H1 (cell line): ENCODE results near the gene DESI1.

Experiments used
- CREB1 ChIP-seq: IDR thresholded peaks from 2 replicates; pipeline ENCODE4 v1.6.1; 2012; ENCODE audit warnings: inconsistent platforms
- CTCF ChIP-seq, 3 experiments: IDR thresholded peaks; 1 replicate in 2 of 3; 2 replicates in 1 of 3; pipeline versions ENCODE4 v1.5.1 to v1.6.1; 2011; ENCODE audit warnings: low read length in 3 of 3, mild to moderate bottlenecking in 3 of 3, inconsistent platforms in 2 of 3, low read depth in 1 of 3, moderate library complexity in 1 of 3; ENCODE audit not compliant: insufficient read depth in 1 of 3; ENCODE audit errors: control extremely low read depth in 1 of 3
- KDM5A ChIP-seq: fragments of 200-600 bp; IDR thresholded peaks from 2 replicates; pipeline ENCODE4 v1.7.1; 2012; ENCODE audit warnings: mild to moderate bottlenecking, low read length, inconsistent platforms, mixed read lengths
- POLR2A ChIP-seq, 2 experiments: IDR thresholded peaks; 1 replicate in 1 of 2; 2 replicates in 1 of 2; pipeline ENCODE4 v1.6.1; 2011; ENCODE audit warnings: low read depth in 2 of 2, low read length in 2 of 2, mild to moderate bottlenecking in 2 of 2; ENCODE audit errors: control extremely low read depth in 1 of 2

- TF ChIP-seq CTCF (IDR thresholded peaks at IDR 0.05; ENCODE audit: control extremely low read depth in 1 of 3, insufficient read depth in 1 of 3, low read depth in 1 of 3, low read length in 3 of 3): no peak
- no peak for TF ChIP-seq POLR2A (IDR thresholded peaks at IDR 0.05; ENCODE audit: control extremely low read depth in 1 of 2, low read depth in 2 of 2, low read length in 2 of 2)
- TF ChIP-seq CREB1: no peak
- TF ChIP-seq KDM5A: no peak
Observed at GRCh38 chr22:41587347-41587723, 33.5 kb downstream of the DESI1 start.
